K562 (cell line): ENCODE results near the gene ANTKMT. TPM values are rescaled to one million over a fixed set of nuclear protein-coding genes. Genes with fewer than 3 reads are reported as not detected.

Source experiments
- CHCHD3 ChIP-seq: fragments of 250-450 bp; sonication (Bioruptor Pico); IDR thresholded peaks from 2 replicates; pipeline ENCODE4 v2.1.2; 2022; ENCODE audit warnings: mild to moderate bottlenecking
- DIDO1 ChIP-seq: fragments of 450-650 bp; IDR thresholded peaks from 2 replicates; pipeline ENCODE4 v1.6.1; 2016; ENCODE audit warnings: low read depth, missing biosample characterization, missing genetic modification characterization
- KAT7 ChIP-seq: sonication (generic); formaldehyde crosslinking; IDR thresholded peaks from 2 replicates; pipeline ENCODE4 v1.8.0; 2022; ENCODE audit warnings: missing genetic modification reagents, mild to moderate bottlenecking, borderline replicate concordance
- NCOA2 ChIP-seq, 2 experiments: fragments of 450-650 bp; IDR thresholded peaks; 2 replicates each; pipeline ENCODE4 v1.6.1; 2018; ENCODE audit warnings: mild to moderate bottlenecking in 2 of 2, moderate library complexity in 1 of 2; ENCODE audit not compliant: partially characterized antibody in 2 of 2
- NFYB ChIP-seq: IDR thresholded peaks from 2 replicates; pipeline ENCODE4 v1.6.1; 2011; ENCODE audit warnings: mild to moderate bottlenecking, moderate library complexity; ENCODE audit not compliant: insufficient read length; ENCODE audit errors: extremely low read depth
- PML ChIP-seq: IDR thresholded peaks from 2 replicates; pipeline ENCODE4 v1.6.1; 2012; ENCODE audit warnings: low read length, inconsistent platforms
- RBFOX2 ChIP-seq: fragments of 200-400 bp; formaldehyde crosslinking; IDR thresholded peaks from 2 replicates; pipeline ENCODE4 v1.6.1; 2017; ENCODE audit warnings: low read depth, mild to moderate bottlenecking, low read length, moderate library complexity
- SMARCA5 ChIP-seq: fragments of 450-650 bp; IDR thresholded peaks from 2 replicates; pipeline ENCODE4 v1.6.1; 2016
- TSC22D4 ChIP-seq: fragments of 450-650 bp; IDR thresholded peaks from 2 replicates; pipeline ENCODE4 v1.6.1; 2016; ENCODE audit warnings: missing genetic modification characterization, missing biosample characterization, control low read depth
- ZFP91 ChIP-seq: sonication (generic); formaldehyde crosslinking; IDR thresholded peaks from 2 replicates; pipeline ENCODE4 v1.8.0; 2022; ENCODE audit warnings: mild to moderate bottlenecking, missing genetic modification reagents
- ZFX ChIP-seq: sonication (generic); formaldehyde crosslinking; IDR thresholded peaks from 2 replicates; pipeline ENCODE4 v1.8.0; 2022; ENCODE audit warnings: mild to moderate bottlenecking, missing genetic modification reagents, moderate library complexity
- ZNF316 ChIP-seq: fragments of 450-650 bp; IDR thresholded peaks from 2 replicates; pipeline ENCODE4 v1.6.1; 2016
- polyA plus RNA-seq, 8 experiments: library from polyadenylated mRNA; depleted of rRNA in 4 of 8; stranded (reverse) in 5 of 8; unstranded in 3 of 8; fragments of >200 nt; fragmentation: Nextera tagmentation in 2 of 8; fragmentation: Illumina TruSeq in 1 of 8; extraction: Ambion mirVana in 2 of 8; extraction: Trizol in 1 of 8; gene quantifications; 2 replicates each; pipeline versions ENCODE4 v1.2.1 to v1.2.3, GENCODE V29; 2011 to 2014; ENCODE audit warnings: inconsistent platforms in 1 of 8, missing spikeins in 1 of 8
- total RNA-seq, 7 experiments: library from RNA; depleted of rRNA in 6 of 7; stranded (reverse); fragments of >200 nt in 6 of 7; fragmentation: Illumina TruSeq in 2 of 7; extraction: Trizol in 2 of 7; gene quantifications; 2 replicates each; pipeline versions ENCODE4 v1.2.1 to v1.2.3, GENCODE V29; 2011 to 2021; ENCODE audit warnings: low replicate concordance in 1 of 7
- TF ChIP-seq, protein P1 (sequence below), 2 experiments: IDR thresholded peaks; 2 replicates each; pipeline ENCODE4 v1.6.1; 2011; ENCODE audit warnings: borderline replicate concordance in 1 of 2, control low read depth in 1 of 2, low read depth in 1 of 2, low read length in 1 of 2, mild to moderate bottlenecking in 1 of 2, mixed read lengths in 1 of 2, moderate library complexity in 1 of 2; ENCODE audit not compliant: insufficient read depth in 1 of 2, insufficient read length in 1 of 2, poor library complexity in 1 of 2, severe bottlenecking in 1 of 2; ENCODE audit errors: extremely low read depth in 1 of 2
- TF ChIP-seq, protein P2 (sequence below): IDR thresholded peaks from 3 replicates; pipeline ENCODE4 v1.6.1; 2011; ENCODE audit warnings: borderline replicate concordance, mild to moderate bottlenecking; ENCODE audit not compliant: insufficient read length, insufficient read depth
- TF ChIP-seq, protein P3 (sequence below), 3 experiments: fragments of 200-800 bp in 1 of 3; sonication (Bioruptor generic) in 1 of 3; sonication (generic) in 1 of 3; formaldehyde crosslinking in 1 of 3; IDR thresholded peaks; 2 replicates each; pipeline versions ENCODE4 v1.6.1 to v1.8.0; 2016 to 2022; ENCODE audit warnings: mild to moderate bottlenecking in 2 of 3, missing compliant biosample characterization in 2 of 3, missing genetic modification characterization in 2 of 3, missing genetic modification reagents in 1 of 3
- TF ChIP-seq, protein P4 (sequence below): fragments of 250-450 bp; sonication (Bioruptor Pico); IDR thresholded peaks from 2 replicates; pipeline ENCODE4 v1.8.0; 2021; ENCODE audit warnings: borderline replicate concordance, mild to moderate bottlenecking, moderate library complexity; ENCODE audit not compliant: poor library complexity, severe bottlenecking

ANTKMT gene
- total and polyA plus RNA-seq, 9 of the 15 experiments (the other 6 are each of a cell fraction or from before 2014, with no cell fraction given): 0.58 to 217 (median 19.1) TPM

GRCh38 chr16:728131-728889 lies 7.4 kb downstream of the ANTKMT start (continued):
- TF ChIP-seq, protein P1, sequence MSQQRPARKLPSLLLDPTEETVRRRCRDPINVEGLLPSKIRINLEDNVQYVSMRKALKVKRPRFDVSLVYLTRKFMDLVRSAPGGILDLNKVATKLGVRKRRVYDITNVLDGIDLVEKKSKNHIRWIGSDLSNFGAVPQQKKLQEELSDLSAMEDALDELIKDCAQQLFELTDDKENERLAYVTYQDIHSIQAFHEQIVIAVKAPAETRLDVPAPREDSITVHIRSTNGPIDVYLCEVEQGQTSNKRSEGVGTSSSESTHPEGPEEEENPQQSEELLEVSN (IDR thresholded peaks at IDR 0.05; ENCODE audit: borderline replicate concordance in 1 of 2, extremely low read depth in 1 of 2, insufficient read depth in 1 of 2, insufficient read length in 1 of 2, low read depth in 1 of 2, low read length in 1 of 2, poor library complexity in 1 of 2, severe bottlenecking in 1 of 2): peak; percentile 77 to 95
- TF ChIP-seq, protein P2, sequence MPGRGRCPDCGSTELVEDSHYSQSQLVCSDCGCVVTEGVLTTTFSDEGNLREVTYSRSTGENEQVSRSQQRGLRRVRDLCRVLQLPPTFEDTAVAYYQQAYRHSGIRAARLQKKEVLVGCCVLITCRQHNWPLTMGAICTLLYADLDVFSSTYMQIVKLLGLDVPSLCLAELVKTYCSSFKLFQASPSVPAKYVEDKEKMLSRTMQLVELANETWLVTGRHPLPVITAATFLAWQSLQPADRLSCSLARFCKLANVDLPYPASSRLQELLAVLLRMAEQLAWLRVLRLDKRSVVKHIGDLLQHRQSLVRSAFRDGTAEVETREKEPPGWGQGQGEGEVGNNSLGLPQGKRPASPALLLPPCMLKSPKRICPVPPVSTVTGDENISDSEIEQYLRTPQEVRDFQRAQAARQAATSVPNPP: no peak
- TF ChIP-seq PML (no peak), TSC22D4 (tag) (no peak), DIDO1 (tag) (no peak), ZFP91 (no peak), RBFOX2 (peak; percentile 28; the same call in 1 of the 2 replicates), CHCHD3 (CRISPR knock-in tag) (no peak), ZFX (no peak), ZNF316 (peak; percentile 16; the same call in 1 of the 2 replicates), KAT7 (CRISPR knock-in tag) (peak; percentile 57; the same call in 1 of the 2 replicates), NFYB (no peak), NCOA2 (IDR thresholded peaks at IDR 0.05; ENCODE audit: partially characterized antibody in 2 of 2) (no peak), SMARCA5 (no peak)
- TF ChIP-seq, protein P3, sequence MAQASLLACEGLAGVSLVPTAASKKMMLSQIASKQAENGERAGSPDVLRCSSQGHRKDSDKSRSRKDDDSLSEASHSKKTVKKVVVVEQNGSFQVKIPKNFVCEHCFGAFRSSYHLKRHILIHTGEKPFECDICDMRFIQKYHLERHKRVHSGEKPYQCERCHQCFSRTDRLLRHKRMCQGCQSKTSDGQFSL (CRISPR knock-in tag; IDR thresholded peaks at IDR 0.05): peak; percentile 88
- TF ChIP-seq, protein P3 (tag; IDR thresholded peaks at IDR 0.05): no peak
- TF ChIP-seq, protein P4, sequence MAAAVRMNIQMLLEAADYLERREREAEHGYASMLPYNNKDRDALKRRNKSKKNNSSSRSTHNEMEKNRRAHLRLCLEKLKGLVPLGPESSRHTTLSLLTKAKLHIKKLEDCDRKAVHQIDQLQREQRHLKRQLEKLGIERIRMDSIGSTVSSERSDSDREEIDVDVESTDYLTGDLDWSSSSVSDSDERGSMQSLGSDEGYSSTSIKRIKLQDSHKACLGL (CRISPR knock-in tag): peak; percentile 15
